Activated CD4-positive, alpha-beta T cell treated with anti-CD3 and anti-CD28 coated beads, Interleukin-2, amount 50 U/mL, for 4 hours (primary cell): Measurements from ENCODE around the gene RPS10.
"Not testable (repeated sequence)": the region's sequence is repeated elsewhere in the genome, so short reads cannot be mapped to it uniquely, and the experiment has no call there.

ENCODE experiments used
- DNase-seq, 2 experiments: peaks; one replicate each; pipeline ENCODE4 v3.0.0-alpha.2; 2020

The RPS10 gene

DNA sequence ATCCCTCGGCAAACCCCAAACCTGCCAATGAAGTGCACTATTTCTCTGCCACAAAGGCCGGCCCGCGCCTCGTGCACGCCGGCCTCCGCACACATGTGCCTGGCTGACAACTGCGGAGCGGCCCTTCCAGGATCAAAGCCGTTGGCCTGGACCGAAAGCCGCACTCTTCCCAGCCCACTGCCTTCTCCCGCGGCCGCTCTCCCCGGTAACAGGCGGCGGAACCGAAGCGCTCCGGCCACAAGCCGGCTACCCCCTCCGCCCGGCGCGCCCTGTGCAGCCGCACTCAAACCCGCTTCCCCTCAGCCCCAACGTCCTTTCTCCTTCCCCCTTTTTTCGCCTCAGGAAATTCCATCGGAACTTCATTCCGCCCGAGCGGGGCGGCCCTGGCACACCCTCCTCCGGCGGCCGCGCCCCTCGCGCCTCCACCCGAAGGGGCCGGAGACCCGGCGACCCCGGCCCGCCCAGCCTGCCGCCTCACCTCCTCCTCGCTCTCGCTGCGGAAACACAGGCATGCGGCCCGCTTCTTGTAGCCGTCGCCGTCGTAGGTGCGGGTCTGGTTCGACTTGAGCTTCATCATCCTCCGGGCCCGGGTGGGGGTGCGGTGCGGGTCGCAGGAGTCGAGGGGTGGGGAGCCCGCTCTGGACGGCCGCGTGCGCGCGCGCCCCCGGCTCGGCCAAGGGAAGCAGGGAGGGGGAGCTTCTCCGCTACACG is 33.9 kb downstream of the RPS10 start:
- DNase-seq: peak; percentile 39 to 50

DNA sequence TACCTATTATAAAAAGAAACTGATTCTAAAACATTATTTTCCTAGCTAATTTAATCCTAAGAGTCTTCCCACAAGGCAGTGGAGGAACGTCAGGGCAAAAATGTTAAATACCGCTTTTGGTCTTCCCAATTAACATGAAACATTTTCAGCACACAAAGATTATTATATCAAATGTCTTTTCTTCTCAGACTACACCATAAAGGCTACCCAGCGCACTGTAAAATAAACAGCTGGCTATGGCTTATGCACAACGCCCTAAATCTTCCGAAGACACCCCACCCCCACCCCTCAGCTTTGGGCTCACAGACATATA is 34.4 kb downstream of the RPS10 start:
- DNase-seq: no peak

DNA sequence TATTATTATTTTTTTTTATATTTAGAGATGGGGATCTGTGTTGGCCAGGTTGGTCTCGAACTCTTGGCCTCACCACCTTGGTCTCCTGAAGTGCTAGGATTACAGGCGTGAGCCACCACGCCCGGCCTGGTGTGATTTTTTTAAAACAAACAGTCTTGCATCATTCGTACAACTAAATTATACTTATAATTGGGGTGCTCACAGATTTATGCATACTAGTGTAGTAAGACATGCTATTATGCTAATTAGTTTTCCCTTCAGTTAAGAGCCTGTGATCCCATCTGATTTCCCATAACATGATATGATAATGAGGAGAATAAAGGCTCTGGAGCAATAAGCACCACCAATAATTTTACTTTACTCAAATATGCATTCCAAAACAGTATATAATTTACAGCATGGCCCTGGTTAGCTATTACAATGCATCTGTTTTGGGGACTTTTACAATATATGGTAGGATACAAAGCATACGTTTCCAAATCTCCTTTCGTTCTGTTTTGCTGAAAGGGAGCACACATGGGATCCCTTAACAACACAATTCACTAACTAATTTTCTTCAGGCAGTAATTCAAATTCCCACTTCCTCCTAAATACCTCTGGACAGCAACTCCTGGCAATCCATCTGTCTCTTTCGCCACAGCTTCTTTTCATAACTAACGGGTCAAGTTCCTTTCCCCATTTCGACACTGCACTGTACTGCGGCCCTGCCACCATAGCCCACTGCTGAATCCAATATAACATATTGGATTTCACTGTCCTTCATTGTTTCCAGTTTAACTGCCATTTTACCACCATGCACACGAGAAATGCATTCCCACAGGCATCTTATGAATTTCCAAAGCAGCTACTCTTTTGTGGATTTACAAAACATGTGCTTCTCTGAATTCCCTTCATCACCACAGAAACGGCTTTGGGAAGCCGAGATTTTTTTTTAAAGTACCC is 35.1 kb downstream of the RPS10 start:
- DNase-seq: no peak

DNA sequence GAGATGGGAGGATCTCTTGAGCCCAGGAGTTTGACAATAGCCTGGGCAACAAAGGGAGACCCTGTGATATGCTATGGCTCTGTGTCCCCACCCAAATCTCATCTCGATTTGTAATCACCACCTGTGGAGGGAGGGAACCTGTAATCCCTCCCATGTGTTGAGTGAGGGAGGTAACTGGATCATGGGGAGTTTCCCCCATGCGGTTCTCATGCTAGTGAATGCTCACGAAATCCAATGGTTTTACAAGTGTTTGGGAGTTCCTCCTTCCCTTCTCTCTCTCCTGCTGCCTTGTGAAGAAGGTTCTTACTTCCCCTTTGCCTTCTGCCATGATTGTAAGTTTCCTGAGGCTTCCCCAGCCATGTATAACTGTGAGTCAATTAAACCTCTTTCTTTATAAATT is 36.8 kb downstream of the RPS10 start:
- DNase-seq: no peak

DNA sequence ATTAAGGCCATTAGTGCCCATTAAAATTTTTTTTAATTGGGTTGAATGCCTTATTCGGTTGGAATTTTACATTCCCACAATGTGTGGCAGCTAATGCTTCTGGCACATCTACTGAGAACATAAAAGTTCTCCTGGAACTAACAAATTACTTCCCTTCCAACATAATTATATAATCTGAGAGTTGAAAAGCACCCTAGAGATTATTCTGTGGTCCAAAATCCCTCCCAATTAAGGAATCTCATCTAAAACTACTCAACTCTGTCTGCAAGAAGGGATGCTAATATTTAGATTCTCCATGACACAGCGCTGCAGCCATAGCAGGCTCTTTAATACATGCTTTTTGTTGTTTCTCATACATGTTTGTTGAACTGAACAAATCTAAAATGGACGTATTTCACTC is 37.4 kb downstream of the RPS10 start:
- DNase-seq: no peak

DNA sequence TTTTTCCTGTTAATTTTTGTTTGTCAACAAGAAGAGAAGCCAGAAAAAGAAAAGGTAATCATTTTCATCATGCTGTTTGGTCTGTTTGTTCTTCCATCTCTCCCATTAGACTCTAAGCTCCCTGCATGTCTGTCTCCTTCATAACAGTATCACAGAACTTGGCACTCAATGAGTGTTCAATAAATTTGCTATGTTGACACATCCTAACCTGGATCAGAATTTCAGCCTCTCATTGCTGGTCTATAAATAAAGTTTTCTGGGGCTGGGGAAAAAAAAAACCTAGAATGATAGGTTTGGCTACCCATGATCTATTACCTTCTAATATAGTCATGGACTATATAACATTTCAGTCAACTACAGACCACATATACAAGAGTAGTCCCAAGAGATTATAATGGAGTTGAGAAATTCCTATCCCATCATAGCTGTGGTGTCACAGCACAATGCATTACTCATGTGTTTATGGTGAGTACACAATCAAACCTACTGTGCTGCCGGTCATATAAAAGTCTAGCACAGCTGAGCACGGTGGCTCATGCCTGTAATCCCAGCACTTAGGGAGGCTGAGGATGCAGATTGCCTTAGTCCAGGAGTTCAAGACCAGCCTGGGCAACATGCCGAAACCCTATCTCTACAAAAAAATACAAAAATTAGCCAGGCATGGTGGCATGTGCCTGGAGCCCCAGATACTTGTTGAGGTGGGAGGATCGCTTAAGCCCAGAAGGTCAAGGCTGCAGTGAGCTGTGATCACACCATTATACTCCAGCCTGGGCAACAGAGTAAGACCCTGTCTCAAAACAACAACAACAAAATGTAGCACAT is 39.3 kb downstream of the RPS10 start:
- DNase-seq: no peak

DNA sequence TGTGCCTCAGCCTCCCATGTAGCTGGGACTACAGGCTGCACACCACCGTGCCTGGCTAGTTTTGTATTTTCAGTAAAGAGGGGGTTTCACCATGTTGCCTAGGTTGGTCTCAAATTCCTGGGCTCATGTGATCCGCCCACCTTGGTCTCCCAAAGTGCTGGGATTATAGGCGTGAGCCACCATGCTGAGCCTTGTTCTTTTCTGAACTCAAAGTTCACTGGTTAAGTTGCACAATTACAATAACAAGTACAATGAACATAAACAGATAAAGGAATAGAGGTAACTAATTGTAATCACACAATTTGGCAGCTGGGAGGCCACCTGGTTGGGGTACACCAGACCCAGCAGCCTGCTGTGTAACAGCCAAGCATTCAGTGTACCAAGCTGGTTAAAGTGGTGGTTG is 40.1 kb downstream of the RPS10 start:
- DNase-seq: no peak

DNA sequence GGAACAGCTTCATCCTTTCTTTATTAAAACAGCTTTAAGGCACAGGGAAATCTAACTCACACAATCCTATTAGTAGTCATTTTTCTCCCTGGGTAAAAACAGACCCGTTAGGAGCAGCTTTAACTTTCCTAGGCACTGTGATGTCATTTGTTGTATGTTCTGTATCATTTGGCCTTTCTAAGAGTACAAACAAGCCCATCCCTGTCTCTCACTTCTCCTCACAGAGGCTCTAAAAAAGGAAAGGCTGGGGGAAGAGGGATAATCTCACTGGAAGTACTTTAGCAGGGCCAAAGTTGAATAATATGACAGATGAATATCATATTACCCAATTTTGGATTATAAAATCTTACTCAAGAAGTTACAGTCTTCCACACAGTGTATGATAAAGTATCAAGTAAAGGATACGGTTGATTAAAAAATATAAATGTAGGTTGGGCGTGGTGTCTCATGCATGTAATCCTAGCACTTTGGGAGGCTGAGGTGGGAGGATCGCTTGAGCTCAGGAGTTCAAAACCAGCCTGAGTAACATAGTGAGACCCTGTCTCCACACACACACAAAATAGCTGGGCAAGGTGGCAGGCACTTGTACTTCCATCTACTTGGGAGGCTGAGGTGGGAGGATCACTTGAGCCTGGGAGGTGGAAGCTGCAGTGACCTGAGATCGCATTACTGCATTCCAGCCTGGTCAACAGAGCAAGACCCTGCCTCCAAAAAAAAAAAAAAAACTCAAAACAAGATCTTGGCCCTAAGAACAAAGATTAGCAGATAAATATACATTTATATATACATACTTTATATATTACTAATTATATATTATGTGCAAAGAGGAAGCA is 41.3 kb downstream of the RPS10 start:
- DNase-seq: no peak

DNA sequence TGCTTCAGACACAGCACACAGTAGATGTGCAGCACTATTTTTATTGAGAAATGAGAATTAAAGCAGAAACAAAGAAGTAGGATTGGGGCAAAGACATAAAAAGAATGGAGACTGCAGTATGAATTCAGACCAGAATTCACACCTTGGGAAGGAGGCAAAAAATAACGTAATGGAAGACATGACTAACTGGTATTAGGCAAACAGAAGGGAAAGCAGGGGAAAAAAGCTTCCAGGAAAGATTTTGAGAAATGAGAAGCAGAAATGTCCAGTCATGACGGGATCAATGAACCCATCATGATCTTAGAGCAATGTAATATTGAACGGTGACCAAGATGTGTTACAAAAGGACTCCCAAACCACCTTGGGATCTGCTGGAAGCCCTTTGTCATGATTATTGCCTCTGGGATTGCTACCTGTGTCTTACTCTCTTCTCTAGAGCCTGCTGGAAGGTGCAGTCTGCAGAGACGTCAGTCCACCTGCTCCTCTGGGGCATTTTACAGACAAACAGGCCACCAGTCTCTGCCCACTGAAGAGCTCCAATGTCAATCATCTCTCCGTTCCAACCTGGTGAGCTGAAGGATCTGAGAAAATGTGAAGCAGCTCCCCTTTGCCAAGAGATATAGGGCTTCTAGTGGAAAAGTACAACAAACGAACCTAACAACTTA is 42.1 kb downstream of the RPS10 start:
- no peak for DNase-seq

DNA sequence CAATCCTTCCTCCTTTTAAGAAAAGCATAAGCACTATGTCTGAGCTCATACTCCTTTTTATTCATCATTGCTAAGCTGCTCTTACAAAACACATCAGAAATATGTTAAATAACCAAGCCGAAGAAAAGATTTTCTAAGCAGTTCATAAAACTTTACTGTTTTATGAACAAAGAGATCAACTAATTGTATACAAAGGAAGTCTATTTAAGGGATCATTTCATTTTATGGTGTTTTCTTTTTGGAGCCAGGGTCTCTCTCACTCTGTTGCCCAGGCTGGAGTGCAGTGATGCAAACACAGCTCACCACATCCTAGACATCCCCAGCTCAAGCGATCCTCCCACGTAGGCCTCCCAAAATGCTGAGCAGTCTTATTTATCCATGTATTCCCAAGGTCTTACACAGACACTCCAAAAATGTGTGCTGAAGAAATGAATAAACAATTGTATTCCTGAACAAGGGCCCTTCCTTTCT is 42.7 kb downstream of the RPS10 start:
- no peak for DNase-seq

DNA sequence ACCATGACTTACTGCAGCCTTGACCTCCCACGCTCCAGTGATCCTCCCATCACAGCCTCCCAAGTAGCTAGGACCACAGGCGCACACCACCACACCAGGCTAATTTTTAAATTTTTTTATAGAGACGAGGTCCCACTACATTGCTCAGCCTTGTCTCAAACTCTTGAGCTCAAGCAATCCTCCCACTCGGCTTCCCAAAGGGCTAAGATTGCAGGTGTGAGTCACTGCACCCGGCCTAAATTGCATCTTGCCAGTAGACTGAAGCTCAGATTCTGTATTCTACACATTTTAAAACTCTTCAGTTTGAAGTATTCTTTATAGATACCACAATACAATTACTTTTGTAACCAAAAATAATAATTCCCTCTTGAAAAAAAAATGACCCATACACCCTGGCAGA is 44.8 kb downstream of the RPS10 start:
- peak in 1 of 2 experiments; percentile 17 for DNase-seq

DNA sequence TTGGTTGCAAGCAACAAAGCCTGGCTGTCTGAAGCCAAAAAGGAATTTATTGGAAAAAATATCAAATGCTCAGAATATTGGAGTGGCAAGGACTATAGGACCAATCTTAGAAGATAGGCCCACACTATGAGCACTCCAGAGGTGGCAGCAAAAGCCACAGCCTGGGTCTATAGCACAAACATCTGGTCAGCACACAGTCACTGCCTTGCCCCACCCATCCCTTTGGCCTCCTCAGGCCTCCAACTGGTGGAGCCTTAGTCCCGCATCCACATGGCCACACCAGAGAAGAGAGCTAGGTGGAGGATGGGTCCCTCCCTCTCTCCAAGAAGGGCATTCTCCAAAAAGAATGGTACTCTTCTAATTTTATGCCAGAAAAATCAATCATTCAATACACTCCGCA is 47.4 kb downstream of the RPS10 start:
- DNase-seq: no peak

DNA sequence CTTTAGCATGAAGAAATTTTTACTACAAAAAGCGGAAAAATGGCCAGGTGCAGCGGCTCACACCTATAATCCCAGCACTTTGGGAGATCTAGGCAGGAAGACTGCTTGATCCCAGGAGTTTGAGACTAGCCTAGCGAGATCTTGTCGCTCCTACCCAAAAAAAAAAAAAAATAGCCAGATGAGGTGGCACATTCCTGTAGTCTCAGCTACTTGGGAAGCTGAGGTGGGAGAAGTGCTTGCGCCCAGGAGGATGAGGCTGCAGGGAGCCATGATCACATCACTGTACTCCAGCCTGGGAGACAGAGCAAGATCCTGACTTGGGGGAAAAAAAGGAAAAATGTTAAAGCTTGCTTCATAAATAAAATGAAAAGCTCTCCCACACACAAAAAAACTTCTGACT is 47.9 kb downstream of the RPS10 start:
- no peak for DNase-seq

DNA sequence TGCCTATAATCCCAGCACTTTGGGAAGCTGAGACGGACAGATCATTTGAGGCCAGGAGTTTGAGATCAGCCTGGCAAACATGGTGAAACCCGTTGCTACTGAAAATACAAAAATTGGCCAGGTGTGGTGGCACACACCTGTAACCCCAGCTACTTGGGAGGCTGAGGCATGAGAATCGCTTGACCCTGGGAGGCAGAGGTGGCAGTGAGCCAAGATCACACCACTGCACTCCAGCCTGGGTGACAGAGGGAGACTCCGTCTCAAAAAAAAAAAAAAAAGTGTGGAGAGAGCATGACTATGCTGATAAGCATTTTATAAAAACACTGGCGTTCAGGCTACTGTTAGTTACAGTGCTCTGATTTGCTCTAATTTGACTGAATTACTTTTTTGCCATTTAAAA is 48.3 kb downstream of the RPS10 start:
- not testable (repeated sequence) for DNase-seq

DNA sequence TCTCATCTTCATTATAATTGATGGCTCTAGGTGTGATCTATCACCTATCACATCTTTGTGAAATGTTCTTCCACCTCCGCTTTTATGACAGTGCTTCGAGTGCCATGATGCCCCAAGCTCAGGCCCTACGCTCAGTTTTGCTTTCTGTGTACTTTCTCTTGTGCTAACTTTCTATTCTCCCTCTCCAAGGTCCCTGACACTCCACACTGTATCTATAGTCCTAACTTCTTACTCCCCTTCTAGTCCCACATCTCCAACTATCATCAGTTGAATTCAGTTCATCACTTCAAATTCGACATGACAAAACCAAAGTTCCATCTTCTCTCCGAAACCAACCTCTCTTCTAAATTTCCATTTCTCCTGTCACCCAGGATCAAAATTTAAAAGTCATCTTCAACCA is 50.0 kb downstream of the RPS10 start:
- DNase-seq: no peak

DNA sequence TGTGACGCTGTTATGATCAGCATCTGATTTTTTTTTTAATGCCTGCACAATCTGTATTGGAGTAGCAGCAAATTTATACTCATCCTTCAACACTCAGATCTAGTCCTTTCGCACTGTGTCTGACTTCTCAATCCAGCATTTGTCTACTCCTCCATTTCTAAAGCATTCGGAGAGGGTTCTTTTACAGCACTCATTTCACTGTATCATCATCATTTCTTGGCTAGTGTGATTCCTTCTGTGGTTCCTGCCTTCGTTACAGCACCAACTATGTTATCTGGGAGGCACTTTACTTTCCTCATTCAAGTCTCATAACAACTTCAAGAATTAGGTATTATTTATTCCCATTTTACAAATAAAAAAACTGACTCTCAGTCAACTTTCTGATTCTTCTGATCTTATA is 51.4 kb downstream of the RPS10 start:
- DNase-seq: no peak

DNA sequence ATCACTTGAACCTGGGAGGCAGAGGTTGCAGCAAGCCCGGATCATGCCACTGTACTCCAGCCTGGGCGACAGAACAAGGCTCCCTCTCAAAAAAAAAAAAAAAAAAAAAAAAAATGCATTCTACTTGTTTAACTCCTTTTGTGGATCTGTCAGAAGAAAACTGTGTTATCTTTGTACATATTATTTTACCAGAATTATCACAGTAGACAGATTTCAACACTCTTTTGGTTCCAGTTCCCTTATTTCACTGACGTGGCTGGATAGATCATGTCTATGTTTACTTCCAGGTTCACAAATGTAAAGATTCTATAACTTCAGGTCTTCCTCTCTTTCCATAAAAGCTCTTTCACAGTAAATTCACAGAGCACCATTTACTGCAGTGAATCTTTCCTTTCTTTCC is 51.8 kb downstream of the RPS10 start:
- DNase-seq: no peak

DNA sequence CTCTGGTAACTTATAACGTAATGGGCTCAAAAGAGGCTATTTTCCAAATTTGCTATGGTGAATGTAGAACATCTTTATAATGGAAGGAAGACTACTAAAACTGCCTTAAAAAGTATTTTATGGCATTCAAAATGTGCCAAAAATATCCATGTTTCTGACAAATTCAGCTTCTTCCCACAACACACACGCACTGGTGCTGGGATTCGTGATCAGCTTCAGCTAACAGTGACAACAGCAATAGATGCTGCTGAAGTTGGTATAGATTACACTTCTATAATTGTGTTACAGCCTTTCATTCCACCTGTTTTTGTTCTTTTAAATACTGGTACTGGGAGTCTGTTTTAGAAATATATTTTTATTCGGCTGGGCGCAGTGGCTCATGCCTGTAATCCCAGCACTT is 52.4 kb downstream of the RPS10 start:
- DNase-seq: no peak

DNA sequence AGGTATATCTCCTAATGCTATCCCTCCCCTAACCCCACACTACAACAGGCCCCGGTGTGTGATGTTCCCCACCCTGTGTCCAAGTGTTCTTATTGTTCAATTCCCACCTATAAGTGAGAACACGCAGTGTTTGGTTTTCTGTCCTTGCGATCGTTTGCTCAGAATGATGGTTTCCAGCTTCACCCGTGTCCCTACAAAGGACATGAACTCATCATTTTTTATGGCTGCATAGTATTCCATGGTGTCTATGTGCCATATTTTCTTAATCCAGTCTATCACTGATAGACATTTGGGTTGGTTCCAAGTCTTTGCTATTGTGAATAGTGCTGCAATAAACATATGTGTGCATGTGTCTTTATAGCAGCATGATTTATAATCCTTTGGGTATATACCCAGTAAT is 54.0 kb downstream of the RPS10 start:
- not testable (repeated sequence) for DNase-seq

DNA sequence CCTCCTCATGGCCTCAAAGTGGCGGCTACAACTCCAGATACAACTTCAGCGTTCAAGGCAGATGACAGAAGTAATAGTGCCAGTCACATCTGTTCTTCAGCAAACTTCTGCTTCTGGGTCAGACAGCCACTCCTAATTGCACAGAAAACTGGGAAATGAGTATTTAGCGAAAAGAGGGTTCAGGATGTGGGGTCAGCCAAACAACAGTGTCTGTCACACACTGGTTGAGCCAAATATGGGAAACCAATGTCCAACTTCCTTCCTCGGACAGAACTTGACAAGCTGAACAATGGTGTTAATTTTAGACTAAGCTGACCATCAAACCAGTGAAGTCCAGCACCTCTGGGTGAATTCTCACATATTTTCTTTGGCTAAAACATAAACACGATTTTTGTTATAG is 55.5 kb downstream of the RPS10 start:
- no peak for DNase-seq

DNA sequence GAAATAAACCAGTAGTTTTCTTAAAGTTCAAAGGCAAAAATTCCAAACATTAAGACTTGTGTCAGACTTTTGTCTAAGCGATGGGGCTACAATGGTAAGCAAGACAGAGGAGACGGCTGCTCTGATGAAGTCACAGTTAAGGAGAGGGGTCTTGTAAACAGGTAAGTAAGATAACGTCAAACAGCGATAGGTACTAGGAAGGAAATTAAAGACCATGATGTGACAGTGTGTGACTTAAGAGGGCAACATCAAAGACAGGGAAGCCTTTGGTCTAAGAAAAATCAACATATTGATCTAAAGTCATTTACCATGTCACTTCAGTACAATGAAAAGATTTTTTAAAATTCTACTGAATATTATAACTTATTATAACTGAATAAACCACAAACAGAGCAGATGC is 56.5 kb downstream of the RPS10 start:
- DNase-seq: no peak
